Keratinocyte (primary cell): ENCODE data around the gene RNASE13. TPM values are rescaled to one million over a fixed set of nuclear protein-coding genes. Genes with fewer than 3 reads are reported as not detected.

Source experiments
- DNase-seq: peaks from one replicate; pipeline ENCODE4 v3.0.0-alpha.2; 2011; ENCODE audit warnings: low read depth, missing footprints, low spot score
- FAIRE-seq: peaks from 2 replicates; lab custom pipeline; 2011; peaks lifted over from hg19 to GRCh38; lab: Jason Lieb, UNC
- H2AFZ ChIP-seq: 2 replicates; pipeline ENCODE4 v1.6.0; 2012; ENCODE audit warnings: low read length, control low read depth, inconsistent platforms; ENCODE audit not compliant: control insufficient read depth
- H3K27ac ChIP-seq: 2 replicates; pipeline ENCODE4 v1.5.1; 2011; ENCODE audit warnings: low read length; ENCODE audit not compliant: control insufficient read depth, insufficient read depth
- H3K27me3 ChIP-seq: 3 replicates; pipeline ENCODE4 v1.6.0; 2011; ENCODE audit warnings: low read length; ENCODE audit not compliant: control insufficient read depth, insufficient read depth; ENCODE audit errors: extremely low read depth
- H3K36me3 ChIP-seq, 2 experiments: 2 replicates in 1 of 2; 3 replicates in 1 of 2; pipeline ENCODE4 v1.5.1; 2011; ENCODE audit warnings: low read length in 2 of 2, mild to moderate bottlenecking in 1 of 2; ENCODE audit not compliant: control insufficient read depth in 2 of 2, insufficient read depth in 2 of 2; ENCODE audit errors: extremely low read depth in 1 of 2
- H3K4me1 ChIP-seq: 3 replicates; pipeline ENCODE4 v1.5.1; 2011; ENCODE audit warnings: low read length; ENCODE audit not compliant: control insufficient read depth, insufficient read depth; ENCODE audit errors: extremely low read depth
- H3K4me2 ChIP-seq: 3 replicates; pipeline ENCODE4 v1.6.0; 2011; ENCODE audit warnings: low read depth, low read length; ENCODE audit not compliant: control insufficient read depth, insufficient read depth; ENCODE audit errors: extremely low read depth
- H3K4me3 ChIP-seq, 3 experiments: fragments of 200-600 bp in 1 of 3; sonication (generic) in 1 of 3; 2 replicates in 2 of 3; 3 replicates in 1 of 3; pipeline ENCODE4 v1.5.1; 2011 to 2016; ENCODE audit warnings: low read length in 3 of 3, mild to moderate bottlenecking in 3 of 3, control low read depth in 2 of 3, inconsistent platforms in 1 of 3, low read depth in 1 of 3, mixed read lengths in 1 of 3, mixed run types in 1 of 3, moderate library complexity in 1 of 3; ENCODE audit not compliant: control insufficient read depth in 2 of 3, insufficient read depth in 2 of 3; ENCODE audit errors: extremely low read depth in 1 of 3
- H3K79me2 ChIP-seq: 2 replicates; pipeline ENCODE4 v1.6.0; 2012; ENCODE audit warnings: low read length; ENCODE audit not compliant: control insufficient read depth, insufficient read depth
- H3K9ac ChIP-seq: 3 replicates; pipeline ENCODE4 v1.6.0; 2011; ENCODE audit warnings: low read length; ENCODE audit not compliant: control insufficient read depth, insufficient read depth; ENCODE audit errors: extremely low read depth
- H3K9me1 ChIP-seq: 3 replicates; pipeline ENCODE4 v1.6.0; 2011; ENCODE audit warnings: low read length; ENCODE audit not compliant: control insufficient read depth, insufficient read depth; ENCODE audit errors: extremely low read depth
- H3K9me3 ChIP-seq: 2 replicates; pipeline ENCODE4 v1.5.1; 2012; ENCODE audit warnings: low read depth, low read length; ENCODE audit not compliant: control insufficient read depth
- H4K20me1 ChIP-seq: 3 replicates; pipeline ENCODE4 v1.6.0; 2011; ENCODE audit warnings: low read length; ENCODE audit not compliant: control insufficient read depth, insufficient read depth; ENCODE audit errors: extremely low read depth
- EZH2 ChIP-seq: IDR thresholded peaks from one replicate; pipeline ENCODE4 v1.6.1; 2012; ENCODE audit warnings: inconsistent platforms, mild to moderate bottlenecking, low read length, moderate library complexity
- dilution Hi-C: fragments of 300-500 bp; cut with MboI; formaldehyde crosslinking; loops from one replicate; pipeline ENCODE4 v1.7.0; 2020; ENCODE audit warnings: low sequenced_read_pairs; ENCODE audit not compliant: extremely low pct_ligation_motif_present
- polyA plus RNA-seq, 5 experiments: library from polyadenylated mRNA; depleted of rRNA in 3 of 5; stranded (reverse) in 3 of 5; stranded (forward) in 1 of 5; unstranded in 1 of 5; fragments of >200 nt; gene quantifications; 1 replicate in 1 of 5; 2 replicates in 3 of 5; 3 replicates in 1 of 5; pipeline versions ENCODE4 v1.2.1 to v1.2.3, GENCODE V29; 2011 to 2012; ENCODE audit warnings: missing spikeins in 2 of 5, low read depth in 1 of 5, low replicate concordance in 1 of 5
- TF ChIP-seq, protein P1 (sequence below), 3 experiments: IDR thresholded peaks in 1 of 3; conservative IDR thresholded peaks in 1 of 3; optimal IDR thresholded peaks in 1 of 3; 2 replicates in 2 of 3; 3 replicates in 1 of 3; pipeline versions ENCODE3 to v1.5.1; 2011; ENCODE audit warnings: low read length in 3 of 3, mild to moderate bottlenecking in 3 of 3, moderate library complexity in 2 of 3, control low read depth in 1 of 3, inconsistent platforms in 1 of 3; ENCODE audit not compliant: insufficient read depth in 2 of 3; ENCODE audit errors: extremely low read depth in 1 of 3

Gene RNASE13
- polyA plus RNA-seq, 1 donor (not counting 4 experiments of a cell fraction or from before 2014, with no cell fraction given) = not detected

DNA sequence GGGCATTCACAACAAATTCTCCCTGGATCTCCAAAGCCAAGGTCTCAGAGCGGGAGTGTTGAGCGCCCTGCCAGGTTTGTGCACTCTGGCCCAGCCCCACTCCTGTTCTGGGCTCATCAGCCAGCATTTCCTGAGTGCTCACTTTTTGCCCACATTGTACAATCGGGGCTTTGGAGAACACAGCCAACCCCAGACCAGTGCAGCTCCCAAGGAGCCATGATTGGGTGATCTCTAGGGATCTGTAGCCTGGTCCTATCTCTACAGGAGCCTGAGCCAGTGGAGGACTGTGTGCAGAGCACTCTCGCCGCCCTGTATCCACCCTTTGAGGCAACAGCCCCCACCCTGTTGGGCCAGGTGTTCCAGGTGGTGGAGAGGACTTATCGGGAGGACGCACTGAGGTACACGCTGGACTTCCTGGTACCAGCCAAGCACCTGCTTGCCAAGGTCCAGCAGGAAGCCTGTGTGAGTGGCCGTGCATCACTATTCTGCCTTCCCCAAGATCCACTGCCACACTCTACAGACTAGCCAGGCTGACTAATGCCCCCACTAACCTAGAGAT, 38.3 kb upstream of the RNASE13 start:
- H3K27me3 ChIP-seq = peaks cover 17% of the 10 kb centered on the region
- H3K27ac ChIP-seq = no peak overlapping the region
- no peaks in the 10 kb centered on the region for H3K79me2 ChIP-seq
- H3K4me3 ChIP-seq = no peak overlapping the region
- H3K9me1 ChIP-seq = no peaks in the 10 kb centered on the region
- dilution Hi-C loops = no loop called here
- H3K9me3 ChIP-seq = no peaks in the 10 kb centered on the region
- no peak overlapping the region for H3K9ac ChIP-seq
- H2AFZ ChIP-seq = no peak overlapping the region
- peaks cover 2 to 8% of the 10 kb centered on the region in 2 experiments for H3K36me3 ChIP-seq
- FAIRE-seq = no peak
- H4K20me1 ChIP-seq = no peaks in the 10 kb centered on the region
- DNase-seq = no peak
- H3K4me1 ChIP-seq = peaks cover 18% of the 10 kb centered on the region
- H3K4me2 ChIP-seq = no peak overlapping the region
- TF ChIP-seq EZH2 = no peak
- TF ChIP-seq, protein P1, sequence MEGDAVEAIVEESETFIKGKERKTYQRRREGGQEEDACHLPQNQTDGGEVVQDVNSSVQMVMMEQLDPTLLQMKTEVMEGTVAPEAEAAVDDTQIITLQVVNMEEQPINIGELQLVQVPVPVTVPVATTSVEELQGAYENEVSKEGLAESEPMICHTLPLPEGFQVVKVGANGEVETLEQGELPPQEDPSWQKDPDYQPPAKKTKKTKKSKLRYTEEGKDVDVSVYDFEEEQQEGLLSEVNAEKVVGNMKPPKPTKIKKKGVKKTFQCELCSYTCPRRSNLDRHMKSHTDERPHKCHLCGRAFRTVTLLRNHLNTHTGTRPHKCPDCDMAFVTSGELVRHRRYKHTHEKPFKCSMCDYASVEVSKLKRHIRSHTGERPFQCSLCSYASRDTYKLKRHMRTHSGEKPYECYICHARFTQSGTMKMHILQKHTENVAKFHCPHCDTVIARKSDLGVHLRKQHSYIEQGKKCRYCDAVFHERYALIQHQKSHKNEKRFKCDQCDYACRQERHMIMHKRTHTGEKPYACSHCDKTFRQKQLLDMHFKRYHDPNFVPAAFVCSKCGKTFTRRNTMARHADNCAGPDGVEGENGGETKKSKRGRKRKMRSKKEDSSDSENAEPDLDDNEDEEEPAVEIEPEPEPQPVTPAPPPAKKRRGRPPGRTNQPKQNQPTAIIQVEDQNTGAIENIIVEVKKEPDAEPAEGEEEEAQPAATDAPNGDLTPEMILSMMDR (optimal IDR thresholded peaks at IDR 0.05 in 1 of 3, IDR thresholded peaks at IDR 0.05 in 1 of 3, conservative IDR thresholded peaks at IDR 0.05 in 1 of 3; ENCODE audit: extremely low read depth in 1 of 3, insufficient read depth in 2 of 3, low read length in 3 of 3) = no peak

DNA sequence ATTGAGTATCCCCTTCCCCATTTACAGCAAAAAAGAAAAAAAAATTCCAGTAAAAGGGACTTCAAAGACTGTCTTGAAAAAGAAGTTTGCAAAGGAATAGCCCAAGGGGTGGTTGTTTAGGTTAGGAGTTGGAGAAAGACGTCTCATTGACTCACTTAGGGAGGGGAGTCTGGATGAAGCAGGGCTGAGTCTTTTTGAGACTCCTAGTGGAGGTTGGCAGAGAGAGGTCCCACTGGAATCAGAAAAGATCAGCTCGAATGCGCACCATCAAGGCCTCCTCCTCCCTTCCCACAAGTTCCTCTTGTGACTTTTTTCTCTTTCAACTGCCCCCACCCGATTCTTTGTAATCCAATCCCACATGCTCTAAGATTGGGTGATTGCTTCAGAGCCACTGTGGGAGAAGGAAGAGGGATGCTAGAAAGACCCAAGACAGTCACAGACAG, 37.4 kb upstream of the RNASE13 start:
- Histone ChIP-seq H3K4me3 (peak overlapping the region in 1 of 3 experiments; percentile 85), H3K9me1 (no peaks in the 10 kb centered on the region), H3K9me3 (no peaks in the 10 kb centered on the region), H3K27me3 (peaks cover 17% of the 10 kb centered on the region), H4K20me1 (no peaks in the 10 kb centered on the region), H3K4me1 (peaks cover 18% of the 10 kb centered on the region), H3K9ac (no peak overlapping the region), H3K79me2 (no peaks in the 10 kb centered on the region), H3K4me2 (peak overlapping the region; percentile 92), H3K27ac (no peak overlapping the region), H2AFZ (peak overlapping the region; percentile 77), H3K36me3 (peaks cover 2 to 8% of the 10 kb centered on the region in 2 experiments)
- dilution Hi-C loops = no loop called here
- no peak for DNase-seq
- FAIRE-seq = peak; percentile 5
- TF ChIP-seq EZH2 = no peak
- TF ChIP-seq, protein P1 (optimal IDR thresholded peaks at IDR 0.05 in 1 of 3, IDR thresholded peaks at IDR 0.05 in 1 of 3, conservative IDR thresholded peaks at IDR 0.05 in 1 of 3; ENCODE audit: extremely low read depth in 1 of 3, insufficient read depth in 2 of 3, low read length in 3 of 3) = peak in 1 of 3 experiments; percentile 8
